ENCODE results near the gene SGSM1. TPM values are rescaled to one million over a fixed set of nuclear protein-coding genes. Genes with fewer than 3 reads are reported as not detected.

Gene SGSM1
- polyA plus RNA-seq, 6 donors from 2014 or later: 0.13 to 0.97 (median 0.50) TPM; not detected in 2

DNA sequence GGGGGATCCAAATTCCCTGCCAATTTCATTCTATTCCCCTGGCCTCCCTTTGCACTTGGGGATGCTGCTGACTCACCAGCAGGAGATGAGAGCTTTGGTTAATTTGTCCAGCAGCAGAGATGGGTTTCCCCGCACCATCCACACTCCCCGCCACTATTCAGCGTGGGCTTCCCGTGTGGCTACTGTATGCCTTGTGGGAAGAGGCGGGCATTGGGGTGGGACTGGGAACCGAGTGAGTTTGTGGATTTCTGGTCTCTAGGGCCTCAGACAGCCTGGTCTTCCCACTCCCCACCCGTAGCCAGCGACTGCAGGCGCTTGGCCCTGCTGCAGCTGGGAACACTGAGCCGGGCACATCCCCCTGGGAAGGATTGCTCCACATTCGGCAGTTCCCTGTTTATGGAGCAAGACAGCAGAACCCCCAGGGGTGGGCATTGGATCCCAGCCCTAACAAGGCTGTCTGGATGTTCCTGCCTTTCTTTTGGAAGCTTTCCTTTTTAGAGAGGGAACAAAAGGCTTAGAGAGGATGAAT is 169.9 kb downstream of the SGSM1 start:
- Mint-ChIP-seq H3K9me3 (peaks cover 0 to 2% (median 0%) of the 10 kb centered on the region in 7 donors), H3K4me1 (no peaks in the 10 kb centered on the region), H3K27me3 (peaks cover 0 to 18% (median 5%) of the 10 kb centered on the region in 3 donors), H3K4me3 (no peak overlapping the region), H3K36me3 (no peaks in the 10 kb centered on the region), H3K27ac (peak overlapping the region in 1 of 6 donors; percentile 32)
- DNase-seq (no peak), ATAC-seq (ENCODE audit: low read depth in 2 of 2) (no peak)

DNA sequence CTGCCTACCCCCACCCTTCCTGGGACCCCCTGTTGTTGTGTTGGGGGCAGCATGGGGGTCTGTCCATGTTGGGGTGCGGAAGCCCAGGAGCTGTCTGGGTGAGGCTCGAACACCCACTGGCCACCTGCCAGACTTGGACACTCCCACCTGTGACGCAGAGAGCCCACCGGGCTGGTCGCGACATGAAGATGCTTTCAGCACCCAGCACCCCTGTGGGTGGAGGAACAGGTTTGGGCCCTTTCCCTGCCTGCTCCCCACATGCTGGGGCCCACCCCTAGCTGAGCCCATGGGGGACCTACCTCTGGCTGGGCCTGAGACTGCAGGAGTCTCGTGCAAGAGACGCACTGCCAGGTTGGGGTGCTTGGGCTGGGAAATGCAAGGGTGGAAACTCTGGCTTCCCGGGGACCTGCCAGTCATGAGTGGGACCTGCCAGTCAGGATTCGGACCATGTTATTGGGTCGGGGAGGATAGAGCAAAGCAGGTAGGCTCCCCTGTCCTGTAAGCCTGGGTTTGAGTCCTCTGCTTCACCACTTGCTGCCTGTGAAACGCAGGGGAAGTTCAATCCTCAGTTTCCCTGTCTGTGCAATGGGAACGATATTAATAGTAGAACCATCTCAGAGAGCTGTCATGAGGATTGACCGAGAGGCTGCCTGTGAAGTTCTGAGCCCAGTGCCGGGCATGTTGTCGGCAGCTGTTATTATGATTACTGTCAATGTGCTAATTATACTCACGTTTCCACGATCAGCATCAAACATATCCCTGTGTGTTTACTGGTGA is 170.6 kb downstream of the SGSM1 start:
- no peak for ATAC-seq (ENCODE audit: low read depth in 2 of 2)

More for the DNA sequence above, 170.6 kb downstream of the SGSM1 start:
- Mint-ChIP-seq H3K4me3 (no peak overlapping the region), H3K36me3 (no peaks in the 10 kb centered on the region), H3K27ac (no peak overlapping the region), H3K27me3 (peaks cover 0 to 18% (median 8%) of the 10 kb centered on the region in 3 donors), H3K4me1 (no peaks in the 10 kb centered on the region), H3K9me3 (peaks cover 0 to 2% (median 0%) of the 10 kb centered on the region in 7 donors)
- no peak for DNase-seq

Other genes with a start within 250 kb of the SGSM1 start
- under 1 TPM in 2 of 6 donors, not detected in 4; 0.32 TPM for gene LRRC75B, start 213.1 kb upstream of the SGSM1 start, polyA plus RNA-seq (ENCODE audit: low read depth in 6 of 6)
- gene GGT1, start 203.0 kb upstream of the SGSM1 start, polyA plus RNA-seq (ENCODE audit: low read depth in 6 of 6): under 1 TPM in 4 of 6 donors, not detected in 2; 0.17 to 0.90 (median 0.70) TPM
- gene PIWIL3, start 31.5 kb upstream of the SGSM1 start, polyA plus RNA-seq (ENCODE audit: low read depth in 6 of 6): not detected
- not detected for gene LHFPL7, start 140.5 kb downstream of the SGSM1 start, polyA plus RNA-seq (ENCODE audit: low read depth in 6 of 6)
- gene KIAA1671, start 146.5 kb downstream of the SGSM1 start, polyA plus RNA-seq (ENCODE audit: low read depth in 6 of 6): not detected